GM10266 (cell line): ENCODE data around the gene SERF2.

Experiments used
- DNase-seq: peaks from one replicate; pipeline ENCODE4 v3.0.0; 2012; ENCODE audit errors: extremely low spot score
- CTCF ChIP-seq: IDR thresholded peaks from 2 replicates; pipeline ENCODE4 v1.5.1; 2012; ENCODE audit warnings: mild to moderate bottlenecking, low read depth; ENCODE audit not compliant: control insufficient read depth, insufficient read depth; ENCODE audit errors: missing control alignments

Gene SERF2

GRCh38 chr15:43763819-43764446 is 28.2 kb upstream of the SERF2 start:
- DNase-seq = no peak
- no peak for TF ChIP-seq CTCF

GRCh38 chr15:43769584-43770228 is 22.4 kb upstream of the SERF2 start:
- DNase-seq = peak; percentile 51
- peak; percentile 87 for TF ChIP-seq CTCF

GRCh38 chr15:43771816-43772215 is 20.3 kb upstream of the SERF2 start:
- TF ChIP-seq CTCF = no peak
- no peak for DNase-seq

GRCh38 chr15:43772624-43773023 is 19.5 kb upstream of the SERF2 start:
- TF ChIP-seq CTCF = no peak

DNA sequence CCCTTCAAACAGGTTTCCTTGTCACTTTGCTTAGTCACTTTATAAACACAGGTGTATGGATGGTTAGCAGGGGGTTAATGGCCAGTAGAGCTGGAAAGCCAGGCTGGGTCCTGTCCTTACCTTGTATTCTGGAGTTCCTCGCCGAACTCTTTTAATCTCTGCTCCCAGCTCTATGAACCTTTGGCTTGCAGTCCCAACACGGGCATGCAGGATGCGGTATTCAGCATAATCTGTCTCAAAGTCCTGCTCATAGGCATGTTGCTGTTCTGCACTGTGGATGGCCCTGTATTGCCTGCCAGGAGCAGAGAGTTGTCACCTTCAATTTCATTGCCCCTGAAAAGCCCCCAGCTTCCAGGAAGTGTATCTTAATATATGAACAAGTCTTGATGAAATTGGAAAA is 18.1 kb upstream of the SERF2 start:
- no peak for TF ChIP-seq CTCF
- DNase-seq = no peak

More at GRCh38 chr15:43772624-43773023, 19.5 kb upstream of the SERF2 start:
- no peak for DNase-seq

- TF ChIP-seq CTCF = no peak
- DNase-seq = no peak
Measured at GRCh38 chr15:43775411-43775965, 16.6 kb upstream of the SERF2 start.
